ENCODE measurements around the gene SRCIN1.
"Not testable (repeated sequence)": the region's sequence is repeated elsewhere in the genome, so short reads cannot be mapped to it uniquely, and the experiment has no call there.

Gene SRCIN1

GRCh38 chr17:38485146-38485468 lies 120.6 kb downstream of the SRCIN1 start:
- TF ChIP-seq CSRNP3 (CRISPR knock-in tag; IDR thresholded peaks at IDR 0.05) (no peak), ISL1 (CRISPR knock-in tag; IDR thresholded peaks at IDR 0.05) (no peak), SNAI2 (CRISPR knock-in tag; IDR thresholded peaks at IDR 0.05) (no peak), ZFP3 (CRISPR knock-in tag; IDR thresholded peaks at IDR 0.05) (no peak), TCF4 (CRISPR knock-in tag; IDR thresholded peaks at IDR 0.05; ENCODE audit: borderline replicate concordance) (no peak), CSDC2 (CRISPR knock-in tag; IDR thresholded peaks at IDR 0.05) (no peak)
- no peak for ATAC-seq

GRCh38 chr17:38484242-38485145 lies 121.3 kb downstream of the SRCIN1 start:
- ATAC-seq: peak; percentile 95

GRCh38 chr17:38482700-38483043 lies 123.1 kb downstream of the SRCIN1 start:
- ATAC-seq: peak; percentile 13; the same call in 2 of the 3 replicates

- ATAC-seq: not testable (repeated sequence)
These were observed 123.6 kb downstream of the SRCIN1 start for GRCh38 chr17:38482039-38482699.

Data from SK-N-SH treated with all-trans-retinoic acid at 6 μM for 48 hours (cell line).